Measurements from ENCODE around the gene ABCA2. TPM values are rescaled to one million over a fixed set of nuclear protein-coding genes. Genes with fewer than 3 reads are reported as not detected.

Gene ABCA2
- total and polyA plus RNA-seq, 11 donors = 13.1 to 44.3 (median 30.6) TPM

- WGBS, 4 donors = 87 to 92% (median 89%) methylated on average over 12 of the region's 12 CpGs
- Histone ChIP-seq H3K4me3 (no peak overlapping the region), H3K36me3 (peaks cover 0 to 21% (median 17%) of the 10 kb centered on the region in 9 donors), H3K27me3 (no peaks in the 10 kb centered on the region), H3K4me1 (peaks cover 5 to 62% (median 19%) of the 10 kb centered on the region in 12 donors), H3K27ac (no peak overlapping the region), H3K9me3 (no peaks in the 10 kb centered on the region)
- intact Hi-C loops (cut with DNase I) = no loop called here
- DNase-seq (no peak), ATAC-seq (no peak)
- TF ChIP-seq POLR2A (IDR thresholded peaks at IDR 0.05) = no peak
- TF ChIP-seq CTCF (IDR thresholded peaks at IDR 0.05) = no peak
These were observed 47.3 kb upstream of the ABCA2 start for GRCh38 chr9:137075275-137075775.

- DNase-seq = peak in 2 of 5 donors; percentile 16 to 19
- H3K9me3 ChIP-seq = no peaks in the 10 kb centered on the region
- peaks cover 0 to 15% (median 11%) of the 10 kb centered on the region in 9 donors for H3K36me3 ChIP-seq
- WGBS, 4 donors = 85 to 91% (median 88%) methylated on average over 12 of the region's 12 CpGs
- peaks cover 5 to 62% (median 20%) of the 10 kb centered on the region in 12 donors for H3K4me1 ChIP-seq
- ATAC-seq = no peak
- H3K4me3 ChIP-seq = no peak overlapping the region
- TF ChIP-seq POLR2A (IDR thresholded peaks at IDR 0.05) (no peak), CTCF (IDR thresholded peaks at IDR 0.05) (no peak)
- peaks cover 0 to under 1% (median 0%) of the 10 kb centered on the region in 9 donors for H3K27me3 ChIP-seq
- intact Hi-C loops (cut with DNase I) = no loop called here
- no peak overlapping the region for H3K27ac ChIP-seq
These were observed 46.7 kb upstream of the ABCA2 start for GRCh38 chr9:137074657-137075274.

- 90 to 96% (median 92%) methylated on average over 8 of the region's 8 CpGs for WGBS, 4 donors
- H3K27ac ChIP-seq = peak overlapping the region in 1 of 12 donors; percentile 42
- H3K9me3 ChIP-seq = no peaks in the 10 kb centered on the region
- intact Hi-C loops (cut with DNase I) = no loop called here
- DNase-seq (no peak), ATAC-seq (no peak)
- H3K36me3 ChIP-seq = peaks cover 0 to 8% (median 4%) of the 10 kb centered on the region in 9 donors
- H3K4me1 ChIP-seq = peaks cover 5 to 64% (median 22%) of the 10 kb centered on the region in 12 donors
- H3K4me3 ChIP-seq = no peak overlapping the region
- peaks cover 0 to 8% (median 4%) of the 10 kb centered on the region in 9 donors for H3K27me3 ChIP-seq
- no peak for TF ChIP-seq CTCF (IDR thresholded peaks at IDR 0.05)
- TF ChIP-seq POLR2A (IDR thresholded peaks at IDR 0.05) = no peak
These were observed 46.0 kb upstream of the ABCA2 start for GRCh38 chr9:137073992-137074399.

- no peak for DNase-seq
- Histone ChIP-seq H3K27ac (peak overlapping the region in 10 of 12 donors; percentile 20 to 94 (median 76)), H3K9me3 (no peaks in the 10 kb centered on the region), H3K36me3 (no peaks in the 10 kb centered on the region), H3K4me3 (peak overlapping the region in 3 of 12 donors; percentile 6 to 55 (median 45)), H3K4me1 (peaks cover 0 to 46% (median 9%) of the 10 kb centered on the region in 12 donors), H3K27me3 (peaks cover 0 to 14% (median 5%) of the 10 kb centered on the region in 9 donors)
- 81 to 90% (median 88%) methylated on average over 2 of the region's 2 CpGs for WGBS, 4 donors
- TF ChIP-seq CTCF (IDR thresholded peaks at IDR 0.05) = no peak
- no peak for ATAC-seq
- intact Hi-C loops (cut with DNase I) = no loop called here
These were observed 43.2 kb upstream of the ABCA2 start for GRCh38 chr9:137071282-137071681.
